Fibroblast of gingiva (primary cell): ENCODE data around the gene FAM184A.
"Not testable (repeated sequence)": the region's sequence is repeated elsewhere in the genome, so short reads cannot be mapped to it uniquely, and the experiment has no call there.

Source experiments
- DNase-seq: peaks from one replicate; pipeline ENCODE4 v3.0.0-alpha.2; 2011; ENCODE audit warnings: low read depth

The FAM184A gene

GRCh38 chr6:119078376-119079282 is at the start of gene FAM184A:
Gene FAM184A, minus strand, starts transcription at chr6:119078664. Its CDS starts 365 bp downstream, at chr6:119078299.
- DNase-seq: peak; percentile 37

GRCh38 chr6:119127627-119128026 is 49.2 kb upstream of the FAM184A start:
- no peak for DNase-seq

- no peak for DNase-seq
Measured at GRCh38 chr6:119126826-119127225, 48.4 kb upstream of the FAM184A start.

GRCh38 chr6:119126140-119126539 is 47.7 kb upstream of the FAM184A start:
- DNase-seq: no peak

- no peak for DNase-seq
Measured at GRCh38 chr6:119125576-119125975, 47.1 kb upstream of the FAM184A start.

- DNase-seq: no peak
Measured at GRCh38 chr6:119124079-119124824, 45.8 kb upstream of the FAM184A start.

GRCh38 chr6:119122336-119122735 is 43.9 kb upstream of the FAM184A start:
- no peak for DNase-seq

GRCh38 chr6:119121367-119121766 is 42.9 kb upstream of the FAM184A start:
- DNase-seq: no peak

- peak; percentile 84 for DNase-seq
Measured at GRCh38 chr6:119119989-119120388, 41.5 kb upstream of the FAM184A start.

GRCh38 chr6:119119062-119119461 is 40.6 kb upstream of the FAM184A start:
- not testable (repeated sequence) for DNase-seq

GRCh38 chr6:119116712-119117281 is 38.3 kb upstream of the FAM184A start:
- no peak for DNase-seq

GRCh38 chr6:119113961-119114360 is 35.5 kb upstream of the FAM184A start:
- no peak for DNase-seq

GRCh38 chr6:119112812-119113530 is 34.5 kb upstream of the FAM184A start:
- no peak for DNase-seq

- DNase-seq: peak; percentile 45
Measured at GRCh38 chr6:119110601-119111548, 32.4 kb upstream of the FAM184A start.

- DNase-seq: no peak
Measured at GRCh38 chr6:119109654-119110325, 31.3 kb upstream of the FAM184A start.

GRCh38 chr6:119108076-119108475 is 29.6 kb upstream of the FAM184A start:
- no peak for DNase-seq

- DNase-seq: no peak
Measured at GRCh38 chr6:119105282-119105681, 26.8 kb upstream of the FAM184A start.

- no peak for DNase-seq
Measured at GRCh38 chr6:119102901-119103300, 24.4 kb upstream of the FAM184A start.

- DNase-seq: no peak
Measured at GRCh38 chr6:119100115-119100514, 21.7 kb upstream of the FAM184A start.

GRCh38 chr6:119097815-119098361 is 19.4 kb upstream of the FAM184A start:
- DNase-seq: not testable (repeated sequence)
